NCI-H1092 treated with DMSO at 0.1 percent for 48 hours (cell line): ENCODE data around the gene XRCC5.
A peak's percentile ranks its signal among the peaks of the same experiment; 100 is the strongest.
"Not testable (repeated sequence)": the region's sequence is repeated elsewhere in the genome, so short reads cannot be mapped to it uniquely, and the experiment has no call there.

ENCODE experiments used
- DNase-seq: peaks from one replicate; lab custom pipeline; 2025; lab: John Stamatoyannopoulos, UW

Gene XRCC5

DNA sequence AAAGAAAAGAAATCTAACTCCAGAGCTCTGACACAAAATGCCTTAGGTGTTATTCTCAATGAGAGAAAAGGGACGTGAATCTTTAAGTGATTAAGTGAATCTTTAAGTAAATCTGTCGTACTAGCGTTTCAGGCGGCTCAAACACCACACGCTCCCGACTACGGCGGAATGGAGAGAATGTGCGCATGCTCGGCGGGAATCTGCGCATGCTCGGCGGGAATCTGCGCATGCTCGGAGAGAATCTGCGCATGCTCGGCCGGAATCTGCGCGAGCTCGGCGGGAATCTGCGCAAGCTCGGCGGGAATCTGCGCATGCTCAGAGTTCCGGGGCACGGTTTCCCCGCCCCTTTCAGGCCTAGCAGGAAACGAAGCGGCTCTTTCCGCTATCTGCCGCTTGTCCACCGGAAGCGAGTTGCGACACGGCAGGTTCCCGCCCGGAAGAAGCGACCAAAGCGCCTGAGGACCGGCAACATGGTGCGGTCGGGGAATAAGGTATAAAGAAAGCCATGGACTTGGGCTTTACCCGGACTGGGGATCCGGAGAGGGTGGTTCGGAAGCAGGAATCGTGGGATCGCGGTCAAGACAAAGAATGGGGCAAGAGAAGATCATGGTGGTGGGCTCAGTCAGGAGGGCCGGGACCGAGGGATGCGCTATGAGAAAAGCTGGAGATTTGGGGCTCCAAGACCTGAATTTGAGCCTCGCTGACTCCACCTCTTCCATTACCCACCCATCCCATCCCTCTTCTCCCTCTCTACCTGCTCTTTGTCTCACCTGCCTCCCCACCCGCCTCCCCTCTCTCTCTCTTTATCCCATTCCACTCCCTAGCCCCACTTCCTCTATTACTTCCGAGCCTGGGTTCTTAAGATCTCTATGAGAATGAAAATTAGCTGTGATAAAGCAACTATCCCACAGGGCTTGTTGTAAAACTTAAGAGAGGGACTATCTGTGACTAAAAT lies at the start of gene XRCC5:
Gene XRCC5 (plus strand): TSS at position 382 of the 955 bp plus-strand sequence. CDS start 89 bp downstream, at position 471.
- peak; percentile 93 for DNase-seq

DNA sequence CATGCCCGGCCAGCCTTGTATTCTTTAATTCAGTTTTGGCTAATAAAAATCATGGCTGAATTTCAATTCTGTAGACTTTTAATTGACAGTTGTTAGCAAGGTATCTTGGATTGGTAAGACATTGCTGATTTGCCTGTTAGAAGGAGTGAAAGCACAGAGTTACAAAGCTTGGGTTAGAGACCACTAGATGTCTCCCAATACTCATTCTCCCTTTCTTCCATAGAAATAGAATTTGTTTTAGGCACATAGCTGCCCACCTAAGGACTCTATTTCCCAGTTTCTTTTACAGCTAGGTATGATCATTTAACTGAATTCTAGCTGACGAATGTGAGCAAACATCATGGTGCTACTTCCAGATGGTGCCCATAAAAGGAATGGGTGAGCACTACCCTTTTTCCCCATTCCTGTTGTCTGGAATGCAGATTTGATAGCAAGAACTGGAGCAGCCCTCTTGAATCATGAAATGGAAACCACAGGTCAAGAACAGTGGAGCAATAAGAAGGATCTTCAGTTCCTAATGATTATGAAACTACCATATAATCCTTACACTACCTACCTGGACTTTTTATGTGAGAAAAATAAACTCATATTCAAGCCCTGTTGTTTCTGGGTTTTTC lies 45.0 kb upstream of the XRCC5 start:
- no peak for DNase-seq

DNA sequence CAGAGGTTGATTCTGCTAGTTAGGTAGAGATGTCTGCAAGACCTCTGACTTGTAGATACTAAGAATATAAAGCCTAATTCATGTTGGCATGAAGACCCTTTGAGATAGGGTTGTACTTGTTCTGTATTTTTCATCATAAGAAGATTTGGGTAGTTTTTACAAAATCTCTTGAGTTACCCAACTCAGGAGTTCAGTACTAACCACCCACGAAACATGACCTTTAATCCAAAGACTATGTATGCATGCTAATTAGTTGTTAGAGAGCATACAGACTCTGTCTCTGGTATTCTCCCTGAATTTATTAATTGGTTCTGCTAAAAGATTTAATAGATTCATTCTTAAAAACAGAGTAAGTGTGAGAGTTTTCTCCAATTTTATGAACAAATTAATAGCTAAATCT lies 44.5 kb upstream of the XRCC5 start:
- DNase-seq: no peak

DNA sequence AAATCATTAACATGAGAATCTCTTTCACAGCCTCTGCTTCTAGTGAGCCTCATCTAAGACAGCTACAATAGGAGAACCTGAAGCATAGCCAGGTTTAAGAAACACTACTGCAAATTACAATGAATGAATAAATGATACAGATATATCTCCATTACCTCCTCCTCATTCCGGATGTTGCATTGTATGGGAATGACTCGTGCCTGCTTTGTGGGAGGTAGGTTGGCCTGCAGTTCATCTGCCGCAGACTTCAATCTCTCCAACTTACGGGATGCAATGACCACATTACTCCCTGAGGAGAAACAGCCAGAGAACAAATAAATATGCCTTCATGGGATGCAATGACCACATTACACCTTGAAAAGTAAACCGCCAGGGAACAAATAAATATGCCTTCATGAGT lies 42.9 kb upstream of the XRCC5 start:
- no peak for DNase-seq

DNA sequence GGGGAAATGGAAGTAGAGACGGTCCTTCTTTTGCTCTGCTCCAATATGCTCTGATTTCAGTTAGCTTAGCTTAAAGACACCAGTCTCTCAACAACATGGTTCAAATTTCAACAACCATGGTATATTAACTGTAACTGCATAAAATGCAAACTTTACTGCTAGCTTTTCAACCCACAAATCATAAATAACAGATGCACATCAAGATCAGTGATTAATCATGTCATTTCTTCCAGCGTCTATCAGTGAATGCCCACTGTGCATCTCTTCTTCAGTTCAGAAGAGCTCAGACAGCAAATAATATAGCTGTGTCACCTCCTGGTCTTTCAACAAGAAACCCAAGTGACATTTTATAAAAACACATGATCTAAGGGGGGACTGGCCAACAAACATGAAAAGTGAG lies 40.1 kb upstream of the XRCC5 start:
- no peak for DNase-seq

DNA sequence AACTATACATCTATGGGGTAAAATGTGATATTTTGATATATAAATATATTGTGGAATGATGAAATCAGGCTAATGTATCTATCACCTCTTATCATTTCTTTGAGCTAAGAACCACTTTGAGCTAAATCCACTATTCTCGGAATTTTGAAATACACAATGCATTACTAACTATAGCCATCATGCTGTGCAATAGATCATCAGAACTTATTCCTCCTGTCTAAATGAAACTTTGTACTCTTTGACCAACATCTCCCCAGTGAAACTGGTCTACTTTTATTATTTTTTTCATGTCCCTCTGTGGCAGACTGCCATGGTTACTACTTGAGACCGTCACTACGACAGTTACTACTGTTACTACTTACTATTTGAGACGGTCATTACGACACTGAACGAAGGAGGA lies 39.0 kb upstream of the XRCC5 start:
- DNase-seq: no peak

DNA sequence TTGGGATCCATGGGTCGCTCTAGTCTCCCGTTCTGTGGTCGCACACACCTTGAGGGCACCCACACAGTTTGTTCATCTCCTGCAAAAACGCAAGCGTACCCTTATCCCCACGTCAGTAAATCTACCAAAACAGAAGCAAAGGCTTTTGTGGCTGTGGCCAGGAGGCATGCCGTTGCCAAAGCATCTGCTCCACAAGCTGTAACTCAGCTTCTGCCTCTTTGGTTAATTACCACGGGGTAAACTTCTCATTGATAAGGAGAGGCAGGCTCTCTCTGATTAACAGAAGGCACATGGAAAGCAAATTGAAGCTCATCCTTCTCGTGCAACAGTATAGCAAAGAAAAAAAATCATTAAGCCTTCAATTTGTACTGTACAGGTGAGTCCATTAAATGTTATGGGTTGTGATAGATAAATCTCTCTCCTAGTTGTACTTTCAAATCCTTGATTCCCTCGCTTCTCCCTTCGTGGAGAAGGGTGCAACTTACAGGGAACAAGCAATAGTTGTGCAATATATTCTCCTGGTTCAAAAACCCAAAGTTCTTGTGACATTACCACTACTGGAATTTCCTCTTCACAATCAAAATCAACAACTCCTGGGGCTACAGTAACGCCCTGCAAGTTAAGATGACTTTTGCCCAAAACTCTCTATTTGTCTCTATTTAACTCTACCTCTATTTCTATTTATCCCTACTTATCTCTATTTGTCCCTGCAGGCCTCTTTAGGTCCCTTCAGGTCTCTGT lies 37.9 kb upstream of the XRCC5 start:
- DNase-seq: no peak

DNA sequence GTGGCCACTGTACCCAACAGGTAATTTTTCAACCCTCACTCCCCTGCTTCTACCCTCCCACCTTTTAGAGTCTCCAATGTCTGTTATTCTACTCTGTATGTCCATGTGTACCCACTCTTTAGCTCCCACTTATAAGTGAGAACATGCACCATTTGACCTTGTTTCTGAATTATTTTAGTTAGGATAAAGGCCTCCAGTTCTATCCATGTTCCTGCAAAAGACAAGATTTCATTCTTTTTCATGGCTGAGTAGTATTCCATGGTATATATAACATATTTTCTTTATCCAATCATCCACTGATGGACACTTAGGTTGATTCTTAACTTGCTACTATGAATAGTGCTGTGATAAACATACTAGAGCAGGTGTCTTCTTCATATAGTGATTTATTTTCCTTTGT lies 36.7 kb upstream of the XRCC5 start:
- DNase-seq: no peak

DNA sequence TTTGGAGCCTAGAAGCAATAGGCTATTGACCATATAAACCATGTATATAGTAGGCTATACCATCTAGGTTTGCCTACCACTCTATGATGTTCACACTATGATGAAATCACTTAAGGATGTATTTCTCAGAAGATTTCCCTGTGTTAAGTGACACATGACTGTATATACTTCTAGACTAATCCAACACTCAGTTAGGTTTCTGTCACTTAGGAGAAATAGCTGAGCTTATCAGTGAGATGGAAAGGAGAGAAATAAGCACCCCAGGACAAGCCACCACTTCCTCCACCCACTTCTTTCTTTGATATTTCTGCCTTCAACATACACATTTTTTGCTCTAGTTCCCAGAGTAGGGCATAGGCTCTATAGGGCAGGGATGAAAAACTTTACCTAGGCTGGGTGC lies 35.4 kb upstream of the XRCC5 start:
- DNase-seq: no peak

DNA sequence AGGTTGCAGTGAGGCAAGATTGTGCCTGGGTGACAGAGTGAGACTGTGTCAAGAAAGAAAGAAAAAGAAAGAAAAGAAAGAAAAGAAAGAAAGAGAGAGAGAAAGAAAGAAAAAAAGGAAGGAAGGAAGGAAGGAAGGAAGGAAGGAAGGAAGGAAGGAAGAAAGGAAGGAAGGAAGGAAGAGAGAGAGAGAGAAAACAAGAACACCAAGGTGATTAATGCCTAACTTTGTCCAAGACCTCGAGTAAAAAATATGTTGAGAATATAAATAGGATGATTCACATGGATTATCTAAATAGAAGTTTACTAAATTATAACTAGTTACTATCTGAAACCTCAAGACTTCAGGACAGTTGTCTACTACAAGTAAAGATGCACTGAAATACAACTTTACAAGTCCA lies 34.8 kb upstream of the XRCC5 start:
- no peak for DNase-seq

DNA sequence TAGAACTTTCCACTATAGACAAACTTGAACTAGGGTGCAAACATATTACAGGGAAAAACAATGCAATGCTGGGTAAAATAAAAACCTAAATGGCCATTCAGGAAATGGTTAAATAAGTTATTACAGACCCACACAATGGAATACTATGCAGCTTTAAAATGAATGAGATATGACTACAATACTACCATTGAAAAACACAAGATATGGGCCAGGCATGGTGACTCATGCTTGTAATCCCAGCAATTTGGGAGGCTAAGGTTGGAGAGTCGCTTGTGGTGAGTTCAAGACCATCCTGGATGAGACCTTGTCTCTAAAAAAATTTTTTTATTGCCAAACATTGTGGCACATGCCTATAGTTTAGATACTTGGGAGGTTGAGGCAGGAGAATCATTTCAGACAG lies 34.4 kb upstream of the XRCC5 start:
- no peak for DNase-seq

DNA sequence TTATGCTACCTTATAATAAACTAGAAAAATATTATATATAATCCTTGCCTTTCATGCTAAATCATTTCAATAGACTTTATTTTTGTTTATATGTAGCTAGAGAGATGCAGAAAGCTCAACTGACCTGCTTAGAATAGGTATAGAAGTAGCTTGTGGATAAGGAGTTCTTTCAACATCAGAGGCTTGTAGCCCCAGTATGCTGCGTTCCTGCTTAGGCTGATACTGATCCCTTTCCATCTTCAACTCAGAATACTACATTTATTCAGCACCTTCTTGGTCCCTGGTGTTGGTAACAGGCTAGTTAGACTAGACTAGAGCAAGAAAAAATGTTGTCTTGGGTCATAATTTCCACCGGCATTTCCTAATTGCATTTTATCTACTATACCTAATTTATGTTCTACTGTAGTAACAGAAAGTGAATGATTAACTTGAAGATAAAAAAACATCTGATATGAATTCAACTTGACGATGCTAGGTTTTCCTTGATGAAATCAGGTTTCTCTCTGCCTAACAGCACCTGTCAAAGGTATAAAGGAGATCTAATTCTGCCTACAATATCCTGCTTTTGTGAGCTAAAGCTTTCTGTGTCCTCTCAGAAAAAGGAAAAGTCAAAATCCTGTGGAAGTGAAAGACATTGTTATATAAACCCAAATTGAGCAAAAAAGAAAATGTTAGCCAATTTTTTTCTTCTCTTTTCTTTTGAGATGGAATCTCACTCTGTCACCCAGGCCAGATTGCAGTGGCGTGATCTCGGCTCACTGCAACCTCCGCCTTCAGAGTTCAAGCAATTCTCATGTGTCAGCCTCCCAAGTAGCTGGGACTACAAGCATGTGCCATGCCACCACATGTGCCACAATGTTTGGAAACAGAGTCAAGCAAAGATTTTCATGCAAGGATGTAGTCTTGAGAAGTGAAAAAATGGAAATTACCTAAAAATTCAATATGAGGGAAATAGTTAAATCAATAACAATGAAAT lies 33.4 kb upstream of the XRCC5 start:
- no peak for DNase-seq

DNA sequence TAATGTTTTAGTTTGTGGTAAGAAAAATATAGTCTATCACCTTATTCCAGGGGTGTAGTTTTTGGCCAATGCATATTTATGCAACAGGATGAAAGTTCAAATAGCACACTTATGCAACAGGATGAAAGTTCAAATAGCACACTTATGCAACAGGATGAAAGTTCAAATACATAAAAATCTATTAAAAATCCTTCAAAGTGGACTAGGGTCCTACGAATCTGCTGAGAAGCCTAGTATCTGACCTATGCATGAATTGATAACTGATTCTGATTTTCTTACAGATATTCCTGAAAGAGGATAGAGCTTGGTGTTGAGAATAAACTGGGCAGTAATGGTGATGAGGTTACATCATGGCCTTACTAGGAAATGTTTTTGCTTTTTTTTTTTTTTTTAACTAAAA lies 30.4 kb upstream of the XRCC5 start:
- DNase-seq: no peak

DNA sequence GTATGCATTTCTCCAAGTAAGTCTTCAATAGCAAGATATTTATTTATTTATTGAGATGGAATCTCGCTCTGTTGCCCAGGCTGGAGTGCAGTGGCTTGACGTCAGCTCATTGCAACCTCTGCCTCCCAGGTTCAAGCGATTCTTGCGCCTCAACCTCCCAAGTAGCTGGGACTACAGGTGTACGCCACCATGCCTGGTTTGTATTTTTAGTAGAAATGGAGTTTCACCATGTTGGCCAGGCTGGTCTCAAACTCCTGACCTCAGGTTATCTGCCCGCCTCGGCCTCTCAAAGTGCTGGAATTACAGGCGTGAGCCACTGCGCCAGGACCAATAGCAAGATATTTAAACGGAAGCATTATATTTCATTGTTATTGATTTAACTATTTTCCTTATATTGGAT lies 29.1 kb upstream of the XRCC5 start:
- DNase-seq: not testable (repeated sequence)

DNA sequence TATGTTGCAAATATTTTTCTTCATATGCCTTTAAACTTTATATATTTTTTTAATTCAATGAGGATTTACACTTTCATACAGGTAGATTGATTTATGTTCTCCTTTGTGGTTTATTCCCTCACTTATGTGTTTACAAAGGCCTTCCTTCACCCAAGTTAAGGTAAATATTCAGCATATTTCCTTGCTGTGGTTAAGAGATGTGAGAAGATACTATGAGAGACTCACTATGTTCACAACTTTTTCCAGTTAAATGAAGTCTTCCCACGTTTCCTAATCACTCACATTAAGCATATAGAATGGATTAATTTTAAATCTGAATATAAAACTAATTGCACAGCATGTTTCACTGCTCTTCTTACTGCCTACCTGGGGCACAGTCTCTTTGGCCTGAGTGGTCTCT lies 28.1 kb upstream of the XRCC5 start:
- DNase-seq: no peak

DNA sequence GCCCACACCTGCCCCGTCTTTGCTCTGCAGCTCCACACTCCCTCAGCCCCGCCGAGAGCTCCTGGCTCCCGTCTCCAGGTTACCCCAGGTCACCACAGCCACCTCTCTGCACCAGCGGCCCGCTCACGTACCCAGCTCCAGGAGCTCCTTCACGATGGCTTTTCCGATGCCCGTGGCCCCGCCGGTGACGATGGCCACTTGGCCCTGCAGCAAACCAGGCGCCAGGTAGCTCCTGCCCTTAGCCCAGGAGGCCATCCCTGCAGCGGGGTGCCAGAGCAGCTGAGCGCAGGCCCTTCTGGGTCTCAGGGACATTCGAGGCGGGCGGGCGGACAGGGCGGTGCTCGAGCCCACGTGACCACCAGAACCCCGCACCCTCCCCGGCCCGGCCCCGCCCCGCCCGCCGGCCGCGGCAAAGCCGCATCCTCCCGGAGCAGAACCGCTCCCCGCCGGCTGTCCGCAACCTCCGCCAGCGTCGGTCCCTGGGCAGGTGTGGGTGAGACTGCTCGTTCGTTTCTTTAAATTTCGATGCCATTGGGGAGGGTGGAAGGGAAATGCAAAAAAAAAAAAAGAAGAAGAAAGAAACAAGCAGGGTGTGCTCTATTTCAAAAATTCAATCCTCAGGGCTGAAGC lies 27.5 kb upstream of the XRCC5 start, which contains the start of the genes PECR and TMEM169:
Gene PECR (minus strand): TSS at position 323 of the 630 bp plus-strand sequence. CDS start 68 bp downstream, at position 255.
Gene TMEM169 (plus strand): TSS at position 433 of the 630 bp plus-strand sequence. CDS start 14,045 bp downstream, outside the sequence.
- peak; percentile 68 for DNase-seq

DNA sequence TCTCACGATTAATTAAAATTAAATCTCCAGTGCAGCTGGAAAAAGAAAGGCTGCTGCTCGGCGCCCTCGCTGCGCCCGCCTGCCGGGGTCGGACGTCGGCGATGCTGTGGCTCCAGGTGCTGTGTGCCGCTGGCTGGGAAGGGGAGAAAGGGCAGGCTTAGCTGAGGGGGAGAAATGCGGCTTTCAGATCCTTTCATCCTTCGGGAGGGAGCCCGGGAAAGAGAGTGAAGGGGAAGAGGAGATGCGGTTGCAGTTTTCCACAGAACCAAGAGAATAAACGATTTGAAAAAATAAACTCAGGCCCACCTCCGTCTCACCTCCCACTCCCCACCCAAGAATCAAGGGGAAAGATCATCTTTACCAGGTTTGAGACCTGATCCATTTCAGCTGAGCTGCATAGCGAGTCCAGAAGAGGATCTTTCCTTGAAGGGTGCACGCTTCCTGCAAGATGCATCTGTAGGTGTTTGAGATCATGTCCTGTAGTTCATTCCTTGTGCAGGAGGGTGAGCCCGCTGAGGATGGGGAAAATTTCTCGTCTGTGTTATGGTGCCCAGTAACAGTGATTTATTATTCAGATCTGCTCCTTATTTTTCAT lies 26.9 kb upstream of the XRCC5 start:
- DNase-seq: peak; percentile 68

DNA sequence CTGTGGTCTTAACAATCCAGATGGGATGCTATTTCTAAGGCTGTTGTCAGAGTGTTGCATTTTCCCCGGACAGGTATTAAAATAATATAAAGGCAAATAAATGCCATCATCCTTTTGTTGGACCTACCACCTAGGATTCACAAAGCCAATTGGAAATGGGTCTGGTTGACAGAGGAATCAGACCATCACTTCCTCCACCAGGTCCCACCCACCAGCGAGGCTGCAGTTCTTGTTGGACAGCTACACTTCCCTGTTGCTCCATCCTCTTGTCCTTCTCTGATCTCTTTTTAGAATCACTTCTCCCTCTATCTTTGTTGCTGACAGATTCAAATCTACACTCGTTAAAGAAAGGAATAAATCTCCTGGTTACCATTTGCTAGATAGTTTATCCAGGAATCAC lies 26.3 kb upstream of the XRCC5 start:
- DNase-seq: no peak

DNA sequence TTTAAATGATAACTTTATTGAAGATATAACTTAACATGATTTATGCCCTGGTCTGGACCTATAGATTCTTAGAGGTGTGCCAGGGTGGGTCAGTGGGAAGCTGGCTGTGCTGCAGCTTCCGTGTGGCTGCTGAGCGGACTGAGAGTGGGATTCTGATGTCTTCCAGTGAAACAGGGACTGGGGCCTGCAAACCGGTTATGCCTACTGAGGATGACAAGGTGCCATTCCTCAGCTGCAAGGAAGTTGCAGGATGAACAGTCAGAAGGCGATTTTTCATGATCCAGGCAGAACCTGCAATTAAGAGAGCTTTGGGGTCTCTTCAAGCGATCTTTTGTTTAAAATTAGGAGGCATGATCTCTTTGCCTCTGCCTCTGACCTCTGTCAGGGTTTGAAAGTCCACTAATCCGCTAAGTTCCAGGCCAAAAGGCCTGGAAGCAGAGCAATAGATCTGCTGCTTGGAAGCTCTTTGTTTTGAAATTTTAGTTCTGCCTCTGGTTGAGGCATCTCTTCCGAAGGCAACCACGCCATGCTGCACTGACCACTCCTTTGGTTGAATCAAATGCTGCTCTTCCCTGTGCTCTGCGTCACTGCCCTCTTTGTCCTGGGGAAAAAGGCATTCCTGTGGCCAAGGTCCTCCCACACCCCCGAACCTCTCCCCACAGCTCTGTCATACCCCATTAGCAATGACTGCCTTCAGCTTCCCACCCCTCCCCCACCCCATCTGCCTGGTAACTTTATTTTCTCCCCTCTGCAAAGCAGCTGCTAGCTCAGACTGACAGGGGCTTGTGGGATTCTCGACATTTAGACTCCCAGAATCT lies 25.5 kb upstream of the XRCC5 start:
- no peak for DNase-seq

DNA sequence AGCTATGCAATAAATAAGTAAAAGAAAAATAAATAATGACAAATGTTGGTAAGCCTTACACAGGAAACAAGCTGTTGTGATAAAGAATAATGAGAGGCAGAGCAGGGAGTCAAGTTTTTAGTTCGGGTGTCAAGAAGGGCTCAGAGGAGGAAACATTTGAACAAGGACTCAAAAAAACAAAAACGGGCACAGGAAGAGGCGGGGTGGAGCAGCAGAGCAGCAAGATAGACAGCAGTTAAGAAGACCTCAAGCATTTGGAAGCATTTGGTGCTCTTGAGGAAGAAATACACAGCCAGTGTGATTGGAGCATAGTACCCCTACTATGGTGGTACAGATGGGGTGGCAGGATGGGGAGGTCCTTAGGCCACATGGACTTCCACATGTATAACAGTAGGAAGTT lies 24.6 kb upstream of the XRCC5 start:
- no peak for DNase-seq
